Measurements from ENCODE around the gene ACOX1. TPM values are rescaled to one million over a fixed set of nuclear protein-coding genes. Genes with fewer than 3 reads are reported as not detected.
A peak's percentile ranks its signal among the peaks of the same experiment; 100 is the strongest.

The ACOX1 gene
- total RNA-seq, 1 experiment from 2014 or later, result 40.9 TPM

- ChIA-PET POLR2A (interaction anchor here (0.5 to 1.0 kb wide), 3 partner anchors 17 to 646 kb away, joined by 3 to 6 read pairs (median 4); partner anchors contain the start of gene FBF1), CTCF (interaction anchor here (0.6 to 7.4 kb wide), 11 partner anchors 9 to 219 kb away, joined by 3 to 53 read pairs (median 4); partner anchors contain the start of genes CDK3 and MRPL38)
- Mint-ChIP-seq H3K36me3 (peaks cover 7% of the 10 kb centered on the region), H3K4me3 (no peak overlapping the region), H3K4me1 (0 out of 2 replicates have a peak, but pooled peaks cover 2% of the 10 kb centered on the region), H3K27ac (peak overlapping the region; percentile 9; the same call in 1 of the 2 replicates), H3K27me3 (ENCODE audit: low read depth) (no peaks in the 10 kb centered on the region), H3K9me3 (no peaks in the 10 kb centered on the region)
- TF ChIP-seq ETV6 (CRISPR knock-in tag; IDR thresholded peaks at IDR 0.05) (no peak), ATF3 (CRISPR knock-in tag; conservative IDR thresholded peaks at IDR 0.05) (no peak), ZNF121 (CRISPR knock-in tag; IDR thresholded peaks at IDR 0.05) (peak; percentile 98), NFYB (CRISPR knock-in tag; conservative IDR thresholded peaks at IDR 0.05; ENCODE audit: low read depth) (no peak)
- DNase-seq (ENCODE audit: low spot score), result peak; percentile 66
- ATAC-seq, result peak; percentile 83
Observed at GRCh38 chr17:75914643-75915267, 64.2 kb downstream of the ACOX1 start.

- TF ChIP-seq ATF2 (CRISPR knock-in tag; IDR thresholded peaks at IDR 0.05; ENCODE audit: borderline replicate concordance, low read depth), result no peak
- TF ChIP-seq USF2 (CRISPR knock-in tag; IDR thresholded peaks at IDR 0.05), result no peak
- TF ChIP-seq TP53 (CRISPR knock-in tag; IDR thresholded peaks at IDR 0.05), result no peak
- no peak for TF ChIP-seq KAT7 (CRISPR knock-in tag; IDR thresholded peaks at IDR 0.05; ENCODE audit: borderline replicate concordance)
- CTCF ChIA-PET, result interaction anchor here (3.2 kb wide), 1 partner anchor 92 kb away, joined by 13 read pairs; no protein-coding TSS in a partner anchor
- H3K9me3 Mint-ChIP-seq, result no peaks in the 10 kb centered on the region
Observed at GRCh38 chr17:75913537-75914210, 65.3 kb downstream of the ACOX1 start.

GRCh38 chr17:75910699-75911098, 68.3 kb downstream of the ACOX1 start:
- peak overlapping the region; percentile 70 for H3K27ac Mint-ChIP-seq
- ATAC-seq (peak; percentile 92), DNase-seq (ENCODE audit: low spot score) (peak; percentile 61)
- no peak overlapping the region for H3K4me3 Mint-ChIP-seq
- H3K36me3 Mint-ChIP-seq, result 0 out of 2 replicates have a peak, but pooled peaks cover 2% of the 10 kb centered on the region
- CTCF ChIA-PET, result interaction anchor here (0.7 to 2.8 kb wide), 14 partner anchors 17 to 369 kb away, joined by 3 to 22 read pairs (median 4); partner anchors contain the start of genes CDK3 and FBF1
- H3K9me3 Mint-ChIP-seq, result no peaks in the 10 kb centered on the region
- H3K27me3 Mint-ChIP-seq (ENCODE audit: low read depth), result no peaks in the 10 kb centered on the region
- H3K4me1 Mint-ChIP-seq, result 0 out of 2 replicates have a peak, but pooled peaks cover 2% of the 10 kb centered on the region
- POLR2A ChIA-PET, result no interaction called here
- TF ChIP-seq CDX4 (CRISPR knock-in tag; IDR thresholded peaks at IDR 0.05; ENCODE audit: borderline replicate concordance) (no peak), ATF3 (CRISPR knock-in tag; conservative IDR thresholded peaks at IDR 0.05) (no peak), IRF2 (CRISPR knock-in tag; IDR thresholded peaks at IDR 0.05; ENCODE audit: borderline replicate concordance, low read depth) (no peak), ZNF512 (CRISPR knock-in tag; IDR thresholded peaks at IDR 0.05; ENCODE audit: borderline replicate concordance) (no peak), ZNF138 (CRISPR knock-in tag; conservative IDR thresholded peaks at IDR 0.05) (no peak), CBFB (CRISPR knock-in tag; IDR thresholded peaks at IDR 0.05; ENCODE audit: low read depth) (no peak), ATF6 (CRISPR knock-in tag; IDR thresholded peaks at IDR 0.05) (no peak), ZNF396 (CRISPR knock-in tag; IDR thresholded peaks at IDR 0.05; ENCODE audit: borderline replicate concordance) (no peak), MYBL2 (CRISPR knock-in tag; IDR thresholded peaks at IDR 0.05) (no peak), HMGXB4 (CRISPR knock-in tag; IDR thresholded peaks at IDR 0.05) (no peak), EMX1 (CRISPR knock-in tag; IDR thresholded peaks at IDR 0.05) (no peak), ZNF121 (CRISPR knock-in tag; IDR thresholded peaks at IDR 0.05) (no peak), RELA (CRISPR knock-in tag; IDR thresholded peaks at IDR 0.05; ENCODE audit: borderline replicate concordance) (no peak), ZNF219 (CRISPR knock-in tag; IDR thresholded peaks at IDR 0.05; ENCODE audit: borderline replicate concordance) (no peak)

More at GRCh38 chr17:75913537-75914210, 65.3 kb downstream of the ACOX1 start:
- POLR2A ChIA-PET, result no interaction called here
- Mint-ChIP-seq H3K27me3 (ENCODE audit: low read depth) (no peaks in the 10 kb centered on the region), H3K4me1 (0 out of 2 replicates have a peak, but pooled peaks cover 2% of the 10 kb centered on the region), H3K36me3 (peaks cover 6% of the 10 kb centered on the region), H3K27ac (no peak overlapping the region), H3K4me3 (no peak overlapping the region)
- DNase-seq (ENCODE audit: low spot score), result no peak
- ATAC-seq, result no peak

Measured in WTC11 (cell line).